ENCODE data around the gene KCNT2.

GRCh38 chr1:196464480-196464941 is 143.7 kb downstream of the KCNT2 start:
- no peak for TF ChIP-seq CTCF (IDR thresholded peaks at IDR 0.05)
- no peak for TF ChIP-seq POLR2A (IDR thresholded peaks at IDR 0.05)

Data from esophagus squamous epithelium (tissue), 4 donors.